Tracheal epithelial cell (primary cell): ENCODE results near the gene YBX2. TPM values are rescaled to one million over a fixed set of nuclear protein-coding genes. Genes with fewer than 3 reads are reported as not detected.

ENCODE experiments used
- total RNA-seq: library from RNA; depleted of rRNA; stranded (reverse); fragments of >200 nt; gene quantifications from 2 replicates; pipeline ENCODE4 v1.2.1, GENCODE V29; 2014

YBX2 gene
- total RNA-seq: 0.43 and 0.96 TPM in 2 replicates

DNA sequence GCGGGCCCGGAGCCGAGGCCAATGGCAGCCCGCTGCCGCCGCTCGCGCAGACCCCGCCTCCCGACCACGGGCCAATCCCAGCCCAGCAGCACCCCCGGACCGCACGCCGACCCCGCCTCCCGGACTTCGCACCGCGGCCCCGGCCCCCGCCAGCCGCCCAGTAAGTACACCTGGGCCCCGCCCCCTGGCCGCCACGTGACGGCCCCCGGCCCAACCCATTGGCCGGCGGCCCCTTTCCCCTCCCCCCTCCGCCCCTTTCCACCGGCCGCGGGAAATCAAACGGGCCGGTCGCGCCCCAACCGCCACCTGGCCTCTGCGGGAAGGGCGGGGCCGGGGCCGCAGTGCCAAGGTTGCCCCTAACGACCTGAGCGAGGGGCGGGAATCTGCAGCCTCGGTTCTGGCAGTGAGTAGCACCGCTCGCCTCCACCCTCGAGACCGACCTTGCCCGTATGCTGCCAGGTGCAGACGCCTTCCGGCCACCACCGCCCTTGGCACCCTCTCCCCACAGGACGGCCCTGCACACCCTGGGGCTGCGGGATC, at the start of gene YBX2:
Gene YBX2, minus strand, starts transcription at position 26 of the 540 bp plus-strand sequence. CDS start 139 bp downstream, outside the sequence.

DNA sequence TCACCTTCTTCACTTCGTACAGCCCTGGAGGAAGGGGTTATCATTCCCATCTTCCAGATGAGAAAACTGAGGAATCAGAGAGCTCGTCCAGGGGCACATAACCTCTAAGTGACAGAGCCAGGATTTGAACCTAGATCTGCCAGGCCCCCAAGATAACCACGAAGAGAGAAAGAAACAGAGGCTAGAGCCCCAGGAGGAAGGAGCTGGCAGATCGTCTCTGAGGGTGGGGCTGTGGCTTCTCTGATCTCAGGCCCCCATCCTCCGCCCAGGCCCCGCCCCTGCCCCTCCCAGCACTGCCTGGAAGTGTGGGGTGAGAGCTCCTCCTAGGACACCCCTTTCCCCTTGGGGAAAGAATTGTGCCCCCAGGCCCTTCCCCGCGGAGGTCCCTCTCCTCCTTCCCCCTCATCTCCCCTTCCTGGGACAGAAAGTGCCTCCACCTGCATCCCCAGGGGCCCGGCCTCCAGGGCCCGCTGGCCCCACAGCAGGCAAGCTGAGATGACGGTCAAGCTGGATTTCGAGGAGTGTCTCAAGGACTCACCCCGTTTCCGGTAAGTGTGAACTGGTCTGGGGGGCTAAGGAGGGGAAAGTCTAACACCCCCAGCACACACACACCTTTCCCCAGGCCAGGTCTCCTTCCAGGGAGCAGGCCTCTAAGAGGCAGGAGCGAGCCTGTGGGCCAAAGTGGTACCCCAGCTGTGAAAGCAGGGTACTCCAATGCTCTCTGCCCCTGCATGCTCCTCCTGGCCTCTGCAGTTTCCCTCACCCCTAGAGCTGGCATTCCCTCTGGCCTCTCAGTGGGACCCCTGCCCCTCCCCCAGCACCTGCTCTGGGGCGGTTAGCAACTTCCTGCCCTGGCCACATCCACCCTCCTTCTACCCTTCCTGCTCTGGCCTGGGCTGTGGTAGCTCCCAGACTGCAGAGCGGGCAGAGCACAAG, 42.1 kb upstream of the YBX2 start, which contains the start of gene ACAP1:
Gene ACAP1, plus strand, starts transcription at position 290 of the 936 bp plus-strand sequence. Its CDS starts 206 bp downstream, at position 496.

DNA sequence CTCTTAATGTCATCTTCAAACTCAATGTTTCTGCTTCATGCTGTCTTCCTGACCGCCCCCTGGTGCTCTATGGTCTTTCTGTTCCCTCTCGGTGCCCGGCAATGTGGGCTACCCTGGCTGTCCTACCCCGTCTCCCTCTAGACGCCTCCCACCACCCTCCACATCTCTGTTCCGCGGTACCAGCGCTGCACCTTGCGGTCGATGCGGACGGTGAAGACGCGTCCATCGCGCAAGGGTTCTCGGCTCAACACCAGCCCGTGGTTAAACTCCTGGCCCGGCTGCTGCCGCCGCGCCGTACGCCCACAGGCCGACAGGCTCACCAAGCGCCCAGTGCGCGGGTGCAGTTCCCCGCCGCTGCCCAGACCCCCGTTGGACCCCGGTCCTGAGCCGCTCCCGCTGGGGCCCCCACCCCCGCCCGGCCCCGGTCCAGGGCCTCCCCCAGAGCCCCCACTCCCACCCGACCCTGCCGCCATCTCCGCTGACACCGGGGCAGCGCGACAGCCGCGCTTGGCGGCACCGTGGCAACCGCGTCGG, 34.5 kb upstream of the YBX2 start, which contains the start of gene NEURL4:
Gene NEURL4, minus strand, starts transcription at position 496 of the 534 bp plus-strand sequence. Its CDS starts 23 bp downstream, at position 473.

DNA sequence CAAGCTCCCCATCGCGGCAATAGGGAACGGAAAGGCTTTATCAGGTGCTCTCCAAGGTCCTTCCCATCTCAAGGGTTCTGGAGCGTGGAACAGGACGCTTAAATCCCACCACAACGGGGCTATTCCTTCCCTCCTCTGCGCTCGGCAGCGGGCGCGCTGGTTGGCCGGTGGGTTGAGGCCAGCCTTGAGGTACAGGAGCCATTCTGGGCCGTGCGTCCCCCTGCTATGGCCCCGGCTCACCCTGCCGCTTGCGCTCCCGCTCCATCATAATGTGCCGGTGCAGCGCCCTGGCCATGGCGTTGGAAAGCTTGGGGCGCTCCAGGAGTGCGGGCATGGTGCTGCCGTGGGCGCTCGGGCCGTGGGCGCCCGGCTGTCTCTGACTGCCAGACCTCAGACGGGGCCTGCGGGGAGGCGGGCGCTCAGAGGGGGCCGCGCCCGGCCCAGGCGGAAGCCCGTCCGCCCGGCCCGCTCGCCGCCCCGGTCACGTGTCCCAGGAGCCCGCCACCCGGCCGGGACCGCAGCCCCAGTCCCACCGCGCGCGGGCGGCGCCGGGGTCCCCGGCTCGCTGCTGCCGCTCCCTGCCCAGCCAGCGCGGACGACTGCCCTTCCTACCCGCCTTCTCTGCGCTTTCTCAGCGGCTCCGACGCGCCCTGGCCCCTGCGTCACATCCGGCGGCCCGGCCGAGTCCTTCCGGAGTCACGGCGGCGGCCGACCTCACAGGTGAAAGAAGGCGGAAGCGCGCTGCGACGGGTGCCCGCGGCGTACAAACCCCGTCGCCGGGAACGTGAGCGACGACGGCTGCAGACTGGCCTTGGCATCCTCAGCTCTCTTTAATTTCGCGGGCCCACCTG, 20.5 kb upstream of the YBX2 start, which contains the start of gene GPS2:
Gene GPS2, minus strand, starts transcription at position 642 of the 851 bp plus-strand sequence. Its CDS starts 308 bp downstream, at position 334.

DNA sequence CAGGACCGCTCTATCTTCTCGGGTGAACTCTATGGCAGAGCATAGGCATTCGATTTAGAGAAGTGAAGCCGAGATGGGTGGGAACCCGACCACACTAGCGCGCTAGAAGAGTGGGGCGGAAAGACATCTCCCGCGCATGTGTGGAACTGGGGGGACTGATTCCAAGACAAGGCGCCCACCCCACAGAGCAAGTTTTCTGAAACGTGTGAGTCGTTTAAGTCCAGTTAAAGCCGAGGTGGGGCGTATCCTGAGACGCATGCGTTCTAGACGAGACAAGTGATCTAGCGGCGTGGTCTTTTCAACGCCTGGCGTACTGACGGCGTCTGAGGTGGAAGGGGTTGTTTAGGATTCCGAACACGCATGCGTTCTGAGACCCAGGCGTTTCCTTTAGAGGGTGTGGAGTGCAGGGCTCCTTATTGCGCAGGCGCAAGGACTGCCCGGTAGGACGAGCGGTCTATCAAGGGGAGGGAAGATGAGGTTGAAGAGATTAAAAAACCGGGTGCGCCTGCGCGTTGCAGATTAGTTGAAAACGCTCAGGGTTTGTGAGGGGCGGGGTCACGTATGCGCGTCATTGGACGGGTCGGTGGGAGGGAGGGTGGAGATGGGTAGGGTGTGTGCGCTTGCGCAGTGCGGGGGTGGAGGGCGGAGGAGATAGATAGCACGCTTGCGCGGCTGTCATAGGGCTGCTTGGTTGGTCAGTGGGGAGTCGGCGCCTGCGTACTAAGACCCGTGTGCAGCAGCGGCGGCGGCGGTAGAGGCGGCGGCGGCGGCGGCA, 12.7 kb upstream of the YBX2 start, which contains the start of gene EIF5A:
Gene EIF5A, plus strand, starts transcription at position 718 of the 775 bp plus-strand sequence. CDS start 2,008 bp downstream, outside the sequence.

DNA sequence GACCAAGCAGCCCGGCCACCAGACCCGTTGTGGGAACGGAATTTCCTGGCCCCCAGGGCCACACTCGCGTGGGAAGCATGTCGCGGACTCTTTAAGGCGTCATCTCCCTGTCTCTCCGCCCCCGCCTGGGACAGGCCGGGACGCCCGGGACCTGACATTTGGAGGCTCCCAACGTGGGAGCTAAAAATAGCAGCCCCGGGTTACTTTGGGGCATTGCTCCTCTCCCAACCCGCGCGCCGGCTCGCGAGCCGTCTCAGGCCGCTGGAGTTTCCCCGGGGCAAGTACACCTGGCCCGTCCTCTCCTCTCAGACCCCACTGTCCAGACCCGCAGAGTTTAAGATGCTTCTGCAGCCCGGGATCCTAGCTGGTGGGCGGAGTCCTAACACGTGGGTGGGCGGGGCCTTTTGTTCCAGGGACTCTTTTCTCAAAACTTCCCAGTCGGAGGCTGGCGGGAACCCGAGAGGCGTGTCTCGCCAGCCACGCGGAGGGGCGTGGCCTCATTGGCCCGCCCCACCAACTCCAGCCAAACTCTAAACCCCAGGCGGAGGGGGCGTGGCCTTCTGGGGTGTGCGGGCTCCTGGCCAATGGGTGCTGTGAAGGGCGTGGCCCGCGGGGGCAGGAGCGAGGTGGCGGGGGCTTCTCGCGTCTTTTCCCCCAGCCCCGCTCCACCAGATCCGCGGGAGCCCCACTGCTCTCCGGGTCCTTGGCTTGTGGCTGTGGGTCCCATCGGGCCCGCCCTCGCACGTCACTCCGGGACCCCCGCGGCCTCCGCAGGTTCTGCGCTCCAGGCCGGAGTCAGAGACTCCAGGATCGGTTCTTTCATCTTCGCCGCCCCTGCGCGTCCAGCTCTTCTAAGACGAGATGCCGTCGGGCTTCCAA, 13.1 kb downstream of the YBX2 start, which contains the start of gene SLC2A4:
Gene SLC2A4, plus strand, starts transcription at position 645 of the 879 bp plus-strand sequence. Its CDS starts 217 bp downstream, at position 862.

DNA sequence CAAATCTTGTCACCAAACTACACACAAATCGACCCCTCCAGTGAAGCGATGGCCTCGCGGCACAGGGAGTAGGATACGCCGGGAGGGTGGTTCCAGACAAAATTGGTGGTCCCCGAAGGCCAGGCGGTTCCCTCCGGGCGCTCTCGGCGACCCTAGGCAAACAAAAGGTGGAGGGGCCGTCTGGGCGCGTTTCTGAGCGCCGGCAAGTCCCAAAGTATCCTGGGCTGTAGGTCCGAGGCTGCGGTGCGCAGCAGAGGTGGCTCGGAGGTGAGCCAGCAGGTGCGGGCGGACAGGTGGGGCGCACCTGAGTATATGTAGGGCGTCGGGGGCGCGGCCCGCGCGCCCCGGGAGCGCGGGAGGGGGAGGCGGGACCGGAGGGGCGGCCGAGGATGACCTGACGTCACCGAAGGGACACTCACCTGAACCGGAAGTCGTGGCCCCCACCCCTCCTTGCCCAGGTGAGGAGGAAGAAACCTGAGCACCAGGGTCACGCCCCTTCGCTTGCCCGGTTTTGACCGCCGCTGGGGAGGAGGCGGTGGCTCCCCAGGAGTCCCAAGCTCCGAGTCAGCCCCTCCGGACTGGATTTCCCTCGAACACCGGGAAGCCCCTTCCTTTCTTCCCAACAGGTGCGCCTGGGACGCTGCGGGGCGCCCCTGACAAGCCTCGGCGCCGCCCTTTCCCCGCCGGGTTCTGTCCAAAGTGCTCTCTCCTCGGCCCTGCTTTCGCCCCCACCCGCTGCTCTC, 32.1 kb downstream of the YBX2 start, which contains the start of gene CLDN7:
Gene CLDN7, minus strand, starts transcription at position 287 of the 743 bp plus-strand sequence. CDS start 435 bp downstream, outside the sequence.

DNA sequence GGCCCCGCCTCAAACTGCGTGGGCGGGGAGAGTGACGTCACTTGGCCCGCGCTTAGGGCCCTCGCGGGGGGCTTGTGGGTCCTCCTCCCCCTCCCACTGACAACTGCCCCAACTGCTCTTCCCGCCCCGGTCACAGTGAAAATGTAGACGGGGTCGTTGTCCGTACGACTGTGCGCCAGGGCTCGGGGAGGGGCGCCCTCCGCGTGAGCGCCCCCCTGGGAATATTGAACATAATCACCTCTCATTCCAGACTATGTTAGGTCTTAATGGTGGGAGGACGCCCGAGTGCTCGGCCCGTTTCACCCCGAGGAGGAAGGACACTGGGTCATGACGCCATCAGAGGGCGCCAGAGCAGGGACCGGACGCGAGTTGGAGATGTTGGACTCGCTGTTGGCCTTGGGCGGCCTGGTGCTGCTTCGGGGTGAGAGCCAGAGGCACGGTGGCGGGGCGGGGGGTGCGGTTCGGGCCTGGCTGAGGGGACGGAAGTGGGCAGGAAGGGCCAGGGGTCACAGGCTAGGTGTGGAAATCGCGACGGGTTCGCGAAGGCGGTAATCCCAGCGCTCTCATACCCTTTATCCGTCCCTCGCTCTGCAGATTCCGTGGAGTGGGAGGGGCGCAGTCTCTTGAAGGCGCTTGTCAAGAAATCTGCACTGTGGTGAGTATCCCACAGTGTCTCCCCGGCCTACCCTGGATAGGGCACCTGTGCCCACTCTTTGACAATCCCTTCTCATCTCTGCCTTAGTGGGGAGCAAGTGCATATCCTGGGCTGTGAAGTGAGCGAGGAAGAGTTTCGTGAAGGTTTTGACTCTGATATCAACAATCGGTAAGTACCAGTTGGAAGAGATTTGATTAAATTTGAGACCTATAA, 42.0 kb downstream of the YBX2 start, which contains the start of gene ELP5:
Gene ELP5, plus strand, starts transcription at position 40 of the 868 bp plus-strand sequence. Its CDS starts 336 bp downstream, at position 376.

DNA sequence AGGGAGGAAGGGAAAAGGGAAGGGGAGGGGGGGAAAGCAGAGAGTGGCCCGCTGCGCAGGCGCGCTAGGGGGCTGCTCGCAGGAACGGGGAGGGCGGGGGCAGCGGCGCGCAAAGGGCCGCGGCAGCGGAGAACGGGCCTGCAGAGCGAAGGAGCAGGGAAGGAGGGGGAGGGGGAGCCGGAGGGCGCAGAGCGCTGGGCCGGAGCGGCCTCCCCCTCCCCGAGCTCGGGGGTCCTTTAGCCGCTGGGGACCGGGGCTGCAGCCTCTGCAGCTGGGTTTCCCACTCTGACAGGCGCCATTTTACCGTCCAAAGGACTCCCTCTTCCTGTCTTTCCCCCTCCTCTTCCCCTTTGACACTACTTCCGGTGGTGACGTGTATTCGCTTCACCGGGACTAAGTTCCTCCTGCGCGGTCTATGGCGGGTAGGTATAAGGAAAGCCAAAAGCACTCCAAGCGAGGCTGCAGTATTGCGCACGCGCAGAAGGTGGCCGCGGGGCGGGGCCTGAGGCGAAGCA, 42.7 kb downstream of the YBX2 start, which contains the start of gene CTDNEP1:
Gene CTDNEP1, minus strand, starts transcription at position 74 of the 515 bp plus-strand sequence. CDS start 438 bp downstream, outside the sequence.

DNA sequence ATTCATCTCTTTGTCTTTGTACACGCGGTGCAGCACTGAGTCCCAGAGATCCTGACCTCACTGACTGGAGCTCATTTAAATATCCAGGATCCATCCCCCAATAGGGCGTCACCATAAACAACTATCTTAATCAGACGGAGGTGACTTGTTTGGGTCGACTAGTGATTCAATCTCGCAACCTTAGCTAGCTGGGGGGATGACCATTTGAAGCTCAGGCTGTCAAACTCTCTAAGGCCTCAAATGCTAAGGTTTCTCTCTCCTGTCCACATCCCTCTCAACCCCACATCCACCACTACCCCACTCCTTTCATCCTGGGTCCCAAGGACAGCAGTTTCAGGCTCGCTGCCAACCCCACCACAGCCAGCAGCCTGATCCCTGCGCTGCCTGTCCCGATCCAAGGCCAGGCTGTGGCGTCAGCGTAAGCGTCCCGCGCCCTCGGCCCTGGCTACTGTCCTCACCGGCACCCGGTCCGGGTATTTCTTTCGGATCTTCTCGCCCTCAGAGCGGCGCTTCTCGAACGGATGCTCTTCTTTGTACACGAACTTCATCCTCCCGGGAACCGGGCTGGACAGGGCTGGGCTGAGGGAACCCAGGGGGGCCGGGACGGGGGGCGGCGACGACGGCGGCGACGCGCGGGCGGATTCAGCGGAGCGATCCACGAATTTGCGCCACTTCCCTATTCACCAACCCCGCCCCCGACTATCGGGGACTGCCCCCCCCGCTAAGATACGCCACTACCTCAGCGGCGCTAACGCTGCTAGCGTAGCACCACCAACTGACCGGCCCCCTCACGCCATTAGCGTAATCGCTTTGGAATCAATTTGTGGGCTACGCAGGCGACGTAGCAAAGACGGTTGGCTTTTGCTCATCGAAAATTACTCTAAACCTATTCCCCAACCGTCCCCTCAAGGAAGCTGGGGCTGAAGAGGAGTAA, 52.4 kb downstream of the YBX2 start, which contains the start of gene GABARAP:
Gene GABARAP, minus strand, starts transcription at position 667 of the 934 bp plus-strand sequence. Its CDS starts 119 bp downstream, at position 548.

DNA sequence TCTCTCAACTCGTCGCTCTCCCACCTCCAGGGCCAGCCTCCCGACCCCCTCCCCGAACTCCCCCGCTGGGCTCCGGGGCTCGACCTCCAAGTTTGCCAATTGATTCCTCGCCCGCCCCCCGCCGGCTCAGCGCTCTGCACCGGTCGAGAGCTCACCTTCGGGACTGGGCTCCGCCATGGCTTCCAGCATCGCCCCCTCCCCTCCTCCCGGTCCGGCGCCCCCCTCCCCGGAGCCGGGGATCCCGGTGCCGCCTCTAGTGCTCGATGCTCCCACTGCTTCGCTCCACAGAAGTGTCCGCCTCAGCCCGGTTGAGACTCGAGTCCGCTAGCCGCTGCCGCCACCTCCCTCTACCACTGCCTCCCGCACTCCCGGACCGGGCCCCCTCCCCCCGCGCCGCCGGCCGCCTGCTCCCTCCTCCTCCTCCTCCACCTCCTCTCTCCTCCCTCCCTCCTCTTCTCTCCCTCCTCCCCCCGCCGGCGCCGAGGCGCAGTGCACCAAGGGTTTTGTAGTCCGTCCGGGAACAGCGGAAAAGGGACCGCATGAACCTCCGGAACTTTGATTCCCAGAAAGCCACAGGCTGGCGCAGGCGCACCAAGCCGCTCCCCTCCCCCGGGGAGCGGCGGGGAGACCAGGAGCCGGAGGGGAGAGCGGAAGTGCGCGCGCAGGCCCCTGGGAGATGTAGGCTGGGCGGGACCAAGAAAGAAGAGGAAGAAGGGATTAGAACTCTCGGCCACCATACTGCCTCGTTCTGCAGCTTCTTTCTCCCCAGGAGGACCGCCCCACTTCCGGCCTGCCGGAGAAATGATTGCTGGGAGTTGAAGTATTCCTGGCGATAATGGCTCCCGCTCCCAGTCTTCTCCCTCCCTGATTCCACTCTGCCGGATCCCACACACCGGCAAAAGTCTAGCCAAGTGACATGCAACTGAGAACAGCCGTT, 55.1 kb downstream of the YBX2 start, which contains the start of gene PHF23:
Gene PHF23, minus strand, starts transcription at position 367 of the 937 bp plus-strand sequence. Its CDS starts 178 bp downstream, at position 189.

